K562 (cell line): Measurements from ENCODE around the gene FAM83G. TPM values are rescaled to one million over a fixed set of nuclear protein-coding genes. Genes with fewer than 3 reads are reported as not detected.
A peak's percentile ranks its signal among the peaks of the same experiment; 100 is the strongest.

Source experiments
- CC2D1A ChIP-seq: fragments of 450-650 bp; IDR thresholded peaks from 2 replicates; pipeline ENCODE4 v1.6.1; 2017; ENCODE audit warnings: mild to moderate bottlenecking
- CREM ChIP-seq: IDR thresholded peaks from 2 replicates; pipeline ENCODE4 v1.6.1; 2014; ENCODE audit warnings: antibody characterized with exemption, low read depth
- FOXJ3 ChIP-seq: sonication (generic); formaldehyde crosslinking; IDR thresholded peaks from 2 replicates; pipeline ENCODE4 v1.4.0; 2020; ENCODE audit warnings: mild to moderate bottlenecking, missing genetic modification reagents
- HNRNPLL ChIP-seq: fragments of 200-400 bp; formaldehyde crosslinking; IDR thresholded peaks from 2 replicates; pipeline ENCODE4 v1.6.1; 2017; ENCODE audit warnings: low read length, low read depth, mild to moderate bottlenecking; ENCODE audit not compliant: poor library complexity, severe bottlenecking
- KHSRP ChIP-seq: fragments of 450-650 bp; IDR thresholded peaks from 2 replicates; pipeline ENCODE4 v1.6.1; 2017
- LARP7 ChIP-seq: fragments of 450-650 bp; IDR thresholded peaks from 2 replicates; pipeline ENCODE4 v1.6.1; 2016
- MAFK ChIP-seq: IDR thresholded peaks from 2 replicates; pipeline ENCODE4 v1.6.1; 2011; ENCODE audit warnings: low read length, improper control_type of control experiment
- PHB ChIP-seq: fragments of 250-450 bp; sonication (Bioruptor Pico); IDR thresholded peaks from 2 replicates; pipeline ENCODE4 v1.5.0; 2021
- PURB ChIP-seq: sonication (generic); formaldehyde crosslinking; IDR thresholded peaks from 2 replicates; pipeline ENCODE4 v1.9.0; 2021; ENCODE audit warnings: low read depth, mild to moderate bottlenecking, missing genetic modification reagents
- TAF9B ChIP-seq: fragments of 450-650 bp; IDR thresholded peaks from 2 replicates; pipeline ENCODE4 v1.6.1; 2018; ENCODE audit warnings: mild to moderate bottlenecking; ENCODE audit not compliant: partially characterized antibody
- YY1 ChIP-seq, 3 experiments: IDR thresholded peaks; 2 replicates each; pipeline ENCODE4 v1.6.1; 2011; ENCODE audit warnings: low read length in 2 of 3, mild to moderate bottlenecking in 2 of 3, moderate library complexity in 2 of 3, borderline replicate concordance in 1 of 3, control low read depth in 1 of 3, low read depth in 1 of 3; ENCODE audit not compliant: insufficient read depth in 3 of 3, insufficient replicate concordance in 2 of 3, control insufficient read depth in 1 of 3, insufficient read length in 1 of 3; ENCODE audit errors: extremely low read depth in 1 of 3
- ZNF133 ChIP-seq: fragments of 250-450 bp; sonication (Bioruptor Pico); IDR thresholded peaks from 2 replicates; pipeline ENCODE4 v1.4.0; 2020; ENCODE audit warnings: mild to moderate bottlenecking
- ZNF316 ChIP-seq: fragments of 450-650 bp; IDR thresholded peaks from 2 replicates; pipeline ENCODE4 v1.6.1; 2016
- ZSCAN32 ChIP-seq: fragments of 450-650 bp; formaldehyde crosslinking; IDR thresholded peaks from 2 replicates; pipeline ENCODE4 v1.4.0; 2020; ENCODE audit warnings: mild to moderate bottlenecking, moderate library complexity
- polyA plus RNA-seq, 8 experiments: library from polyadenylated mRNA; depleted of rRNA in 4 of 8; stranded (reverse) in 5 of 8; unstranded in 3 of 8; fragments of >200 nt; fragmentation: Nextera tagmentation in 2 of 8; fragmentation: Illumina TruSeq in 1 of 8; extraction: Ambion mirVana in 2 of 8; extraction: Trizol in 1 of 8; gene quantifications; 2 replicates each; pipeline versions ENCODE4 v1.2.1 to v1.2.3, GENCODE V29; 2011 to 2014; ENCODE audit warnings: inconsistent platforms in 1 of 8, missing spikeins in 1 of 8
- total RNA-seq, 7 experiments: library from RNA; depleted of rRNA in 6 of 7; stranded (reverse); fragments of >200 nt in 6 of 7; fragmentation: Illumina TruSeq in 2 of 7; extraction: Trizol in 2 of 7; gene quantifications; 2 replicates each; pipeline versions ENCODE4 v1.2.1 to v1.2.3, GENCODE V29; 2011 to 2021; ENCODE audit warnings: low replicate concordance in 1 of 7
- TF ChIP-seq, protein P1 (sequence below): sonication (generic); formaldehyde crosslinking; IDR thresholded peaks from 2 replicates; pipeline ENCODE4 v1.9.0; 2022; ENCODE audit warnings: mild to moderate bottlenecking, missing genetic modification reagents
- TF ChIP-seq, protein P2 (sequence below): fragments of 200-800 bp; sonication (Bioruptor generic); IDR thresholded peaks from 2 replicates; pipeline ENCODE4 v1.6.1; 2017; ENCODE audit warnings: missing genetic modification characterization, missing compliant biosample characterization
- TF ChIP-seq, protein P3 (sequence below): fragments of 450-650 bp; IDR thresholded peaks from 2 replicates; pipeline ENCODE4 v1.6.1; 2016; ENCODE audit warnings: missing biosample characterization, missing genetic modification characterization

The FAM83G gene
- total and polyA plus RNA-seq, 9 of the 15 experiments (the other 6 are each of a cell fraction or from before 2014, with no cell fraction given), result 0.04 to 10.3 (median 4.5) TPM; not detected in 1

DNA sequence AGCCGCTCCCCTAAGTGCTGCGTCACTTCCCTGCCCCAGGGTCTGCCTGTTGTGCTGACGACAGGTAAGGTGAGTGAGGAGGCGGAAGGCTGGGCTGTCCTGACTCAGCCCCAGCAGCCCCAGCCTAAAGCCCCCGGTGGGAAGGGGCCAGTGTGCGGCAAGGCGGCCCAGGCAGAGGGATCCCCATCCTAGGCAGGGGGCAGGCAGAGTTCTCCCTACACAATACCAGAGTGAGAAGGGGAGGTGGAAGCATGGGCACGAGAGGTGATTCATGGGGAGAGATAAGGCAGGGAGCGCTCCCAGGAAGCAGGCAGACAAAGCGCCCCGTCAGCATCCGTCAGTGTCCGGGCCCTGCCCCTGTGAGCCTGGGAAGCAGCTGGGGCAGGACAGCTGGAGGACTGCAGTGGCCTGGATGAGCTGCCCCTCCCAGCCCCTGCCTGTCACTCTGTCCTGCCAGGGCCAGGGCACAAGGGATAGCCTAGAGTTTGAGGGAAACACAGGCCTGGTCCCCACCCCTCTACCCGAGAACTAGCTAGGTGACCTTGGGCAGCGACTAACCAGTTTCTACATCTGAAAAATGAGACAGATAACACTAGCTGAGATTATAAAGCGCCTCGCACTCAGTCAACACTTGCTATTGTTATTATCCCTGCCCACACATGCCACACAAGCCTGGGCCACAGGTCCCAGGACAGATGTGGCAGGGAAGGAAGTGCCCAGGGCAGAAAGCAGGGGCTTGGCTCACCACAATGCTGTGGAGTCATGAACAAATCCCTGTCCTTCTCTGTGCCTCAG lies 3.8 kb downstream of the FAM83G start (continued):
- TF ChIP-seq, protein P1, sequence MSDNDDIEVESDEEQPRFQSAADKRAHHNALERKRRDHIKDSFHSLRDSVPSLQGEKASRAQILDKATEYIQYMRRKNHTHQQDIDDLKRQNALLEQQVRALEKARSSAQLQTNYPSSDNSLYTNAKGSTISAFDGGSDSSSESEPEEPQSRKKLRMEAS, result no peak
- TF ChIP-seq PURB (CRISPR knock-in tag), result no peak
- no peak for TF ChIP-seq ZSCAN32
- TF ChIP-seq, protein P2, sequence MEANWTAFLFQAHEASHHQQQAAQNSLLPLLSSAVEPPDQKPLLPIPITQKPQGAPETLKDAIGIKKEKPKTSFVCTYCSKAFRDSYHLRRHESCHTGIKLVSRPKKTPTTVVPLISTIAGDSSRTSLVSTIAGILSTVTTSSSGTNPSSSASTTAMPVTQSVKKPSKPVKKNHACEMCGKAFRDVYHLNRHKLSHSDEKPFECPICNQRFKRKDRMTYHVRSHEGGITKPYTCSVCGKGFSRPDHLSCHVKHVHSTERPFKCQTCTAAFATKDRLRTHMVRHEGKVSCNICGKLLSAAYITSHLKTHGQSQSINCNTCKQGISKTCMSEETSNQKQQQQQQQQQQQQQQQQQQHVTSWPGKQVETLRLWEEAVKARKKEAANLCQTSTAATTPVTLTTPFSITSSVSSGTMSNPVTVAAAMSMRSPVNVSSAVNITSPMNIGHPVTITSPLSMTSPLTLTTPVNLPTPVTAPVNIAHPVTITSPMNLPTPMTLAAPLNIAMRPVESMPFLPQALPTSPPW (CRISPR knock-in tag), result 0 out of 2 replicates have a peak, but pooled peaks have one; percentile 24
- TF ChIP-seq TAF9B, result peak; percentile 35
- TF ChIP-seq YY1 (IDR thresholded peaks at IDR 0.05; ENCODE audit: borderline replicate concordance in 1 of 3, control insufficient read depth in 1 of 3, extremely low read depth in 1 of 3, insufficient read depth in 3 of 3, insufficient read length in 1 of 3, insufficient replicate concordance in 2 of 3, low read depth in 1 of 3, low read length in 2 of 3), result no peak
- no peak for TF ChIP-seq HNRNPLL
- no peak for TF ChIP-seq PHB
- TF ChIP-seq FOXJ3, result no peak
- TF ChIP-seq LARP7, result no peak
- TF ChIP-seq CC2D1A, result no peak
- TF ChIP-seq, protein P3, sequence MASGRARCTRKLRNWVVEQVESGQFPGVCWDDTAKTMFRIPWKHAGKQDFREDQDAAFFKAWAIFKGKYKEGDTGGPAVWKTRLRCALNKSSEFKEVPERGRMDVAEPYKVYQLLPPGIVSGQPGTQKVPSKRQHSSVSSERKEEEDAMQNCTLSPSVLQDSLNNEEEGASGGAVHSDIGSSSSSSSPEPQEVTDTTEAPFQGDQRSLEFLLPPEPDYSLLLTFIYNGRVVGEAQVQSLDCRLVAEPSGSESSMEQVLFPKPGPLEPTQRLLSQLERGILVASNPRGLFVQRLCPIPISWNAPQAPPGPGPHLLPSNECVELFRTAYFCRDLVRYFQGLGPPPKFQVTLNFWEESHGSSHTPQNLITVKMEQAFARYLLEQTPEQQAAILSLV, result no peak
- no peak for TF ChIP-seq KHSRP
- peak; percentile 70 for TF ChIP-seq MAFK
- TF ChIP-seq CREM, result no peak
- no peak for TF ChIP-seq ZNF133 (CRISPR knock-in tag)
- TF ChIP-seq ZNF316, result peak; percentile 86
